Stimulated activated CD8-positive, alpha-beta memory T cell treated with anti-CD3 and anti-CD28 coated beads, Interleukin-7, amount 100 ng/mL, for 48 hours (primary cell): ENCODE measurements around the gene JAK2.
"Not testable (repeated sequence)": the region's sequence is repeated elsewhere in the genome, so short reads cannot be mapped to it uniquely, and the experiment has no call there.

Source experiments
- DNase-seq, 2 donors: peaks; one replicate each; pipeline ENCODE4 v3.0.0-alpha.2; 2020; ENCODE audit warnings: low read depth in 1 of 2; ENCODE audit errors: extremely low read depth in 1 of 2

The JAK2 gene

DNA sequence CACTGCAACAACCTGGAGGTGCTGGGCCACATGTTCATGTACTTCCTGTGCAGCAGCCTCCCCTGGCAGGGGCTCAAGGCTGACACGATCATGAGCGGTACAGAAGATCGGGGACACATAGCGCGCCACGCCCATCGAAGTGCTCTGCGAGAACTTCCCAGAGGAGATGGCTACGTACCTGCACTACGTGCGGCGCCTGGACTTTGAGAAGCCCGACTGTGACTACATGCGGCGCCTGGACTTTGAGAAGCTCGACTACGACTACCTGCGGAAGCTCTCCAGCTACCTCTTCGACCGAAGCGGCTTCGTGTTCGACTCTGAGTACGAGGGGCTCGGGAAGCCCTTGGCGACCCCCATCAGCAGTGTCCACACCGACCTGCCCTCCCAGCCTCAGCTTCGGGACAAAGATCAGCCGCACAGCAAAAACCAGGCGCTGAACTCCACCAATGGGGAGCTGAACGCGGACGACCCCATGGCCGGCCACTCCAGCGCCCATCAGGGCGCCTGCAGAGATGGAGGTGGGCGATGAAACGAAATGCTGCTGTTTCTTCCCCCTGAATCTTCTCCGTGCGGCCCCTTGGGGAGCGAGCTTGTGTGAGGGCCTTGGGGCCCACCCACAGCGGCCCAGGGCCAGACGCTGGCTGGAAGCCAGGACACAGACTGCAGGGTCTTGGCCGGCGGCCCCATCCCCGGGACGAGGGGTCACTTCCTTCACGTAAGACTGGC, 56.5 kb downstream of the JAK2 start:
- DNase-seq = no peak

DNA sequence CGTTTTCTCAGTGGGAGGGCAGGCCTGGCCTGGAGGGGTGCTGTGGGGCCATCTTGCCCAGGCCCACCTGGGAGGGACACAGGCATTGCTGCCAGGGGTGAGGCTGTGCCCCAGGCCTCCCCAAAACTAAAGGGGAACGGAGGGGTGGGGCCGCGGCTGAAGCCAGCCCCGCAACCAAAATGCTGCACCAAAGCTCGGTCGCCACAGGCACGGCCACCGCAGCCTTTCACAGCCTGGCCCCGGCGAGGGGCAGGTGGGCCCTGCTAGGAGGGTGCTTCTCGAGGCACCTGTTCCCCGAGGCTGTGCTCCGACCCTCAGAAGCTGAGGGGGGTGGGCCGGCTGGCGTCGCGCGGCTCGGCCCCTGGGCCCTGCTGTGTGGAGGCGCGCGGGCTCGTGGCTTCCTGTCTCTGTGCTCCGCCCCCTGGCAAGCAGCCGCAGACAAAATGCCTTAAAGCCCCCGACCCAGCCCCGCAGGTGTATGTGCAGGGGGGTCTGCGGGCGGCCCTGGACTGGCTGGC, 57.6 kb downstream of the JAK2 start:
- DNase-seq = no peak

DNA sequence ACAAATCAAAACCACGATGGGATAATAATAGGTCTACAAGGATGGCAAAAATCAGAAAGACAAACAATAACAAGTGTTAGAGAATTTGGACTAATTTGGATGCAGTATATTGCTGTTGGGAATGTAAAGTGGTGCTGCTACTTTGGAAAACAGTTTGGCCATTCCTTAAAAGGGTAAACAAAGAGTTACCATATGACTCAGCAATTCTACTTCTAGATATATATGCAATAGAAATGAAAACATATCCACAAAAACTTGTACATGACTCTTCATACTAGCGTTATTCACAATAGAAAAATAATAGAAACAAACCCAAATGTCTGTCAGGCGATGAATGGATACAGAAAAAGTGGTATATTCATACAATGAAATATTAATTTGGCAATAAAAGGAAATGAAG, 58.3 kb downstream of the JAK2 start:
- no peak for DNase-seq

DNA sequence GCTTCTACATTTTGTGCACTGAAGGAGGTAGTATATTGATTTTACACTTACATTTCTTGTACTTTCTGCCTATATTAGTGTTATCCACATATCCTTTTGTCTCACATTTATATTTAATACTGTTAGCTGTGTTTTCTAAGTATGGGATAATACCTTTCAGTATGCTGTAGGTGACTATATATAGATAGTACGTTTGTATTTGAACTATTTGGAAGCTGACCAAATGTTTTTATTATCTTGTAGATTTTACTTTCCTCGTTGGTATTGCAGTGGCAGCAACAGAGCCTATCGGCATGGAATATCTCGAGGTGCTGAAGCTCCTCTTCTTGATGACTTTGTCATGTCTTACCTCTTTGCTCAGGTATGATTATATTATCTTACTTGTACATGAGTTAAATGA, 59.1 kb downstream of the JAK2 start:
- DNase-seq = no peak

DNA sequence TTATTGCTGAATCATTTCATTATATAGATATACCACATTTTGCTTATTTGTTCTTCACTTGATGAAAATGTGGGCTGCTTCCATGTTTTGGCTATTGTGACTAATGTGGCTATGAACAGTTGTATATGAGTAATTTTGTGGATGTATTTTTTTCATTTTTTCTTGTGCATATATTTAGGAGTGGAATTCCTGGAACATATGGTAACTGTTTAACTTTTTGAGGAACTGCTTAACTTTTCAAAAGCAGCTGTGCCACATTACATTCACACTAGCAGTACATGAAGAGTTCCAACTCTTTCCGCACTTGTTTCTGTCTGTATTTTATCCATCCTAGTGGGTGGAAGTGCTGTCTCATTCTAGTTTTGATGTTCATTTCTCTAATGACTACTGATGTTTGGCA, 67.8 kb downstream of the JAK2 start:
- no peak for DNase-seq

DNA sequence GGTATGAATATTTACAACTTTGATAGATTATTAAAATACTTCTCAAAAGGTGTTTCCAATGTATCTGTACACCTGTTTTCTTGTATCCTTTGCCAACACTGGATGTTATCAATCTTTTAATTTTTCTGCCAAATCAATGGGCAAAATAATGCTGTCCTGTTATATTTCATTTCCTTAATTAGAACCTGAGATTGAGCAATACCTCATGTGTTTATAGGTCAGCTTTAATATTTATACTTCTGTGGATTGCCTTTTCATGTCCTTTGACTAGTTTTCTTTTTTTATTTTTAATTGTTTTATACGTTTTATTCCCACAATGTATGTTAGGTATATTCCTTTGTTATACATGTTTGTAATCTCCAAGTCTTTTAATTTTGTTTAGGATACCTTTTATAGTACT, 77.6 kb downstream of the JAK2 start:
- no peak for DNase-seq

DNA sequence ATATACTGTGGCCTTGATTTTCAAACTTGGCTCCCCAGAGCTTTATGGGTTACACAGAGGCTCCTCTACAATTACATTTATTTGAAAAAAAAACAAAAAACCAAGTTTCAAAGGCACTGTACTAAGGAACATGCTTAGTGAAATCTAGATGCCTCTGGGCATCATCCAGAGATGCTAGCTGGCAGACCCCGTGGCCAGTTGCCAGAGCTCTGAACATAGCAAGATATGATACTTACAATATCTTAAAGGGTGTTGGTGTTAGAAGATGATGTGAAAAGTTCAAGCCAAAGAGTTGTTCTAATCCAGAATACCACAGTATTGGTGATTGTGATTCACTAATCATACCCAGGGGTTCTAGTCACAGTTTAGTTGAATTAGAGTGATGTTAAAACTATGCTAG, 87.8 kb downstream of the JAK2 start:
- DNase-seq = no peak

DNA sequence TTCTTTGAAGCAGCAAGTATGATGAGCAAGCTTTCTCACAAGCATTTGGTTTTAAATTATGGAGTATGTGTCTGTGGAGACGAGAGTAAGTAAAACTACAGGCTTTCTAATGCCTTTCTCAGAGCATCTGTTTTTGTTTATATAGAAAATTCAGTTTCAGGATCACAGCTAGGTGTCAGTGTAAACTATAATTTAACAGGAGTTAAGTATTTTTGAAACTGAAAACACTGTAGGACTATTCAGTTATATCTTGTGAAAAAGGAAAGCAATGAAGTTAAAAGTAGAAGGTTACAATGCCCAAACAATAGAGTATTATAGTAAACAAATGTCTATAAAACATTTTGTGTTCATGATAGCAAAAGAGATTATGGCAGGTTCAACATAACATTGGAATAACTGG, 88.6 kb downstream of the JAK2 start:
- no peak for DNase-seq

DNA sequence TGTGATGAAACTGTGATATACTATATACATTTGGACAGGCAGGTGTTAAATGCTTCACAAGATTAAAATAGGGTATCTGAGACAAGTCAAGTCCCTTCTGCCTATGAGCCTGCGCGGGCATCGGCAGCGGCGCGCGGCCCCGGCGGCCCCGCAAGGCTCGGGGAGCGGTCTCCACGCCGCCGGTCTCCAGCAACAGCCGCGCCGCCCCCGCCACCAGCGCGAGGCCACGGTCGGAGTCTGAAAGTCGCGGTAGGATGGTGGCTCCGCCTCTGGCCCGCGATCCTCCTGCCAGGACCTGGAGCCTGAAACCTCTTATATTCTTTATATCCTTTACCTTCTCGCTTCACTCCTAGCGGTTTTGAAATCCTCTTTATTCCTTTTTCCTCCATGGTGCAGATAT, 100.9 kb downstream of the JAK2 start:
- DNase-seq = no peak

DNA sequence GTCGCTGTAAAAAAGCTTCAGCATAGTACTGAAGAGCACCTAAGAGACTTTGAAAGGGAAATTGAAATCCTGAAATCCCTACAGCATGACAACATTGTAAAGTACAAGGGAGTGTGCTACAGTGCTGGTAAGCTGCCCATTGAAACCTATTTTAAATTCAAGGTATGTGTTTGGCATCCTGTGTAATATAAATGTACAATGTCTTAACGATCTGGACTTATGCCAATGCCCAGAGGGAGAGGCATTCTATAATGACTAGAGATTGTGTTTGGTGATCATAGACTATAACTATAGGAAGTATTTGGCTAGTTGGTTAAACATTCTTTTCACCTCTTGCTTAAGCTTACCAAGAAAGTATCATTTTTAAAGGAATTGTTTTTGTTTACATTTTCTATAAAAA, 104.7 kb downstream of the JAK2 start:
- no peak for DNase-seq

DNA sequence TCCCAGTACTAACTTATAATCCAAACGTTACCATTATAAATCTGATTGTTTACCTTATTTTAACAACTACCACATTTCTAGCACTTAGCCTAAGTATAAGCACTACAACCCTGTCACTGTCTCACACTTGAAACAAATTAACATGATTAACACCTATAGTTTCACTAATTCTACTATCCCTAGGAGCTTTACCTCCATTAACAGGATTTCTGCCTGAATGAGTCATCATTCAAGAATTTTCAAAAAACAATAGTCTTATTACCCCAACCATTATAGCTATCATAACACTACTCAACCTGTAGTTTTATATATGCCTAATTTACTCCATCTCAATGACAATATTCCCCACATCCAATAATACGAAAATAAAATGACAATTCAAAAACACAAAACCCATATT, 110.7 kb downstream of the JAK2 start:
- DNase-seq = no peak

DNA sequence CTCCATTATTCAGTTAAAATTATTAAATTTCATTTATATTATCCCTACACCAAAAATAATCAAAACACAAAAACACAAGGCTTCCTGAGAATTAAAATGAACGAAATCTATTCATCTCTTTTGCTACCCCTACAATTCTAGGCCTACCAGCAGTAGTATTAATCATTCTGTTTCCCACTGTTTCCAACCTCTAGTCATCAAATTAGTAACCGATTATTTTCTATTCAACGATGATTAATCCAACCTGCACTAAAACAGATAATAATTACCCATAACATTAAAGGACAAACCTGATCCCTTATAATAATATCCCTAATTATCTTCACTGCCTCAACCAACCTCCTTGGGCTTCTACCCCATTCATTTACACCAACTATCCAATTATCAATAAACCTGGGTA, 114.4 kb downstream of the JAK2 start:
- no peak for DNase-seq

DNA sequence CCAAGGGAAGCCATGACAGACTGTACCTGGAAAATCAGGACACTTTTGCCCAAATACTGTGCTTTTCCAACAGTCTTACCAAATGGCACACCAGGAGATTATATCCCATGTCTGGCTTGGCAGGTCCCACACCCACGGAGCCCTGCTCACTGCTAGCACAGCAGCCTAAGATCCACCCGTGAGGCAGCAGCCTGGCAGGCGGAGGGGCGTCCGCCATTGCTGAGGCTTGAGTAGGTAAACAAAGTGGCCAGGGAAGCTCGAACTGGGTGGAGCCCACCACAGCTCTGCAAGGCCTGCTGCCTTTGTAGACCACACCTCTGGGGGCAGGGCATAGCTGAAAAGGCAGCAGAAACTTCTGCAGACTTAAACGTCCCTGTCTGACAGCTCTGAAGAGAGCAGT, 116.1 kb downstream of the JAK2 start:
- DNase-seq = not testable (repeated sequence)

DNA sequence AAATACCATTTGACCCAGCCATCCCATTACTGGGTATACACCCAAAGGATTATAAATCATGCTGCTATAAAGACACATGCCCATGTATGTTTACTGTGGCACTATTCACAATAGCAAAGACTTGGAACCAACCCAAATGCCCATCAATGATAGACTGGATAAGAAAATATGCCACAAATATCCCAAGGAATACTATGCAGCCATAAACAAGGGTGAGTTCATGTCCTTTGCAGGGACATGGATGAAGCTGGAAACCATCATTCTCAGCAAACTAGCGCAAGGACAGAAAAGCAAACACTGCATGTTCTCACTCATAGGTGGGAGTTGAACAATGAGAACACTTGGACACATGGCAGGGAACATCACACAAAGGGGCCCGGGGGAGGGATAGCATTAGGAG, 121.4 kb downstream of the JAK2 start:
- not testable (repeated sequence) for DNase-seq

DNA sequence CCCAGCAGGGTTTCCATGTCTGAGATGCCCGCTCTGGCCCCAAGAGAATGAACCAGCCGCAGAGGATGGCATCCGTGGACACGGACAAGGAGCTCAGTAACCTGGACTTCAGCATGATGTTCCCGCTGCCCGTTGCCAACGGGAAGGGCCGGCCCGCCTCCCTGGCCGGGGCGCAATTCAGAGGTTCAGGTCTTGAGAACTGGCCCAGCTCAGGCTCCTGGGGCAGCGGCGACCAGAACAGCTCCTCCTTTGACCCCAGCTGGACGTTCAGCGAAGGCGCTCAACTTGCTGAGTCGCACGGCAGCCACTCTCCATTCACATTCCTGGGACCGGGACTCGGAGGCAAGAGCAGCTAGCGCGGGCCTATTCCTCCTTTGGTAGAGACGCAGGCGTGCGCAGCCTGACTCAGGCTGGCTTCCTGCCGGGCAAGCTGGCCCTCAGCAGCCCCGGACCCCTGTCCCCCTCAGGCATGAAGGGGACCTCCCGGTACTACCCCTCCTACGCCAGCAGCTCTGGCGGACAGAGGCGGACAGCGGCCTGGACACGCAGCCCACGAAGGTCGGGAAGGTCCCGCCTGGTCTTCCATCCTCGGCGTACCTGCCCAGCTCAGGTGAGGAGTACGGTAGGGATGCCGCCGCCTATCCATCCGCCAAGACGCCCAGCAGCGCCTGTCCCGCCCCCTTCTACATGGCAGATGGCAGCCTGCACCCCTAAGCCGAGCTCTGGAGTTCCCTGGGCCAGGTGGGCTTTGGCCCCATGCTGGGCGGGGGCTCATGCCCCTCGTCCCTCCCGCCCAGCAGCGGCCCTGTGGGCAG, 126.0 kb downstream of the JAK2 start:
- no peak for DNase-seq

DNA sequence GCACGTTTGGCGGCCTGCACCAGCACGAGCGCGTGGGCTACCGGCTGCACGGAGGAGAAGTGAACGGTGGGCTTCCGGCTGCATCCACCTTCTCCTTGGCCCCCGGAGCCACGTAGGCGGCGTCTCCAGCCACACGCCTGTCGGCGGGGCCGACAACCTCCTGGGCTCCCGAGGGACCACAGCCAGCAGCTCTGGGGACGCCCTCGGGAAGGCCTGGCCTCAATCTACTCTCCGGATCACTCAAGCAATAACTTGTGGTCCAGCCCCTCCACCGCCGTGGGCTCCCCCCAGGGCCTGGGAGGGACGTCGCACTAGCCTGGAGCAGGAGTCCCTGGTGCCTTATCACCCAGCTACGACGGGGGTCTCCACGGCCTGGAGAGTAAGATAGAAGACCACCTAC, 126.6 kb downstream of the JAK2 start:
- no peak for DNase-seq

DNA sequence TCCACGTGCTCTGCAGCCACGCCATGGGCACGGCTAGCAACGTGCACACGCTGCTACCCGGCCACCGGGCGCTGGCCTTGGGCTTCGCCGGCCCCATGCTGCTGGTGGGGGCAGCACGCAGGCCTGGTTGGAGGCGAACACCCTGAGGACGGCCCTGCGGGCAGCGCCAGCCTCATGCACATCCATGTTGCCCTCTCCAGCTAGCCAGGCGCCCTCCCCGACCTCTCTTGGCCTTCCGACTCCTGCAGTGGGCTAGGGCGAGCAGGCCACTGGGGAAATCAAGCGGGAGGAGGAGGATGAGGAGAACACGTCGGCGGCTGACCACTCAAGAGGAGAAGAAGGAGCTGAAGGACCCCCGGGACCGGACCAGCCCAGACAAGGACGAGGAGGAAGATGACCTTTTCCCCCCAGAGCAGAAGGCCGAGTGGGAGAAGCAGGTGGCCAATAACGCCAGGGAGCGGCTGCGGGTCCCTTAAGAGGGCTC, 127.1 kb downstream of the JAK2 start:
- DNase-seq = no peak

DNA sequence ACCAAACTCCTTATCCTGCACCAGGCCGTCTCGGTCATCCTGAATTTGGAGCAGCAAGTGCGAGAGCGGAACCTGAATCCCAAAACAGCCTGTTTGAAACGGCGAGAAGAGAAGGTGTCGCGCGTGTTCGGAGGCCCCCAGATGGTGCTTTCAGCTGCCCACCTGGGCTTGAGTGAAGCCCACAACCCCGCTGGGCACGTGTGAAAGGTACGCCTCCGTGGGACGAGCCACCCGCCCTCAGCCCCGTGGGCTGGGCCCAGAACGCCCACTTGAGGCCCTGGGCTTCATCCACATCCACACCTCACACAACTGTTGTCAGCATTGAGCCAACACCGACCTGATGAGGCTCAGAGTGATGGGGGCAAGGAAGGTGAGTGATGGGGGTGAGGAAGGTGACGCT, 127.6 kb downstream of the JAK2 start:
- no peak for DNase-seq

DNA sequence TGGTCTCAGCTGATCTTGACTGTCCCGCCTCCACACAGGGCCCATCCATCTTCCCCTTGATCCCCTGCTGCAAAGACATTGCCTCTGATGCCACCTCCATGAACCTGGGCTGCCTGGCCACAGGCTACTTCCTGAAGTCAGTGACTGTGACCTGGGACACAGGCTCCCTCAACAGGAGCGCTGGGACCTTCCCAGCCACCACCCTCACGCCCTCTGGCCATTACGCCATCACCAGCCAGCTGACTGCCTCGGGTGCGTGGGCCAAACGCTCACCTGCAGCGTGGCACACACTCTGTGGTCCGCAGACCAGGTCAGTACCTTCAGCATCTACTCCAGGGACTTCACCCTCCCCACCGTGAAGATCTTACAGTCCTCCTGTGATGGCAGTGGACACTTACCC, 128.5 kb downstream of the JAK2 start:
- DNase-seq = no peak

DNA sequence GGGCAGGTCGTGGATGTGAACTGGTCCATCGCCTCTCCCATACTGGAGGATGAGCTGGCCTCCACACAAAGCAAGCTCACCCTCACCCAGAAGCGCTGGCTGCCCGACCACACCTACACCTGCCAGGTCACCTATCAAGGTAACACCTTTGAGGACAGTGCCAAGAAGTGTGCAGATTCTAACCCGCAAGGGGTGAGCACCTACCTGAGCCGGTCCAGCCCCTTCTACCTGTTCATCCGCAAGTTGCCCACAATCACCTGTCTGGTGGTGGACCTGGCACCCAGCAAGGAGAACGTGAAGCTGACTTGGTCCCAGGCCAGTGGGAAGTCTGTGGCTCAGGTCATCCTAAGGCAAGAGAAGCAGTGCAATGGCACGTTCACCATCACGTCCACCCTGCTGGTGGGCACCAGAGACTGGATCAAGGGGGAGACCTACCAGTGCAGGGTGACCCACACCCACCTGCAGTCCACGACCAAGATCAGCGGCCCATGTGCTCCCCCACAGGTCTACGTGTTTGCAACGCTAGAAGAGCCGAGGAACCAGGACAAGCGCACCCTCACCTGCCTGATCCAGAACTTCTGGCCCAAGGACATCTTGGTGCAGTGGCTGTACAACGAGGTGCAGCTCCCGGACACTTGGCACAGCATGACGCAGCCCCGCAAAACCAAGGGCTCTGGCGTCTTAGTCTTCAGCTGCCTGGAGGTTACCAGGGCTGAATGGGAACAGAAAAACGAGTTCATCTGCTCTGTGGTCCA, 129.1 kb downstream of the JAK2 start:
- no peak for DNase-seq

DNA sequence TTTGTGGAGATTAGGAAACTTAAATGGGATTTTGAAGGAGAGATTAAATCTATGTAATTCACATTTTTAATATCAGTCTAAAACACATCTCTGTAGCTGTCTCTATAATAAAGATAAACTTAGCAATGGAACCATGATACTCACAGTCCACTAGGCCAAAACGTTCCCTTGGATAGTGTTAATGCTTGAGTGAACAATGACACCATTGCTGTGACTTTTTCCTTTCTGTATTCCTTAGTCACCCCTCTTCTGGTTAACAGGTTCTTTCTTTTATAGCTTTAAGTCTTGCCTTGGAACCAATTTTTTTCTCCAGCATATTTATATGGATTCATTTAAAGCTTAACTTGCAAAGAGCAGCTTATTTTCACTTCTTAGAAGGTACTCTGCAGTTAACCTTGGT, 137.0 kb downstream of the JAK2 start:
- DNase-seq = no peak
